HCT116 (cell line): Measurements from ENCODE around the gene TPGS1. TPM values are rescaled to one million over a fixed set of nuclear protein-coding genes. Genes with fewer than 3 reads are reported as not detected.

Source experiments
- ATAC-seq: fragments of 200-7000 bp; cut with Tn5 transposase; 2 replicates; pipeline ENCODE4 v1.9.1; 2020; ENCODE audit warnings: mild to moderate bottlenecking, moderate library complexity
- BruUV-seq: library from RNA; stranded (reverse); fragments of 400-500 nt; replicated peaks from 2 replicates; lab custom pipeline; 2021; lab: Mats Ljungman, UMichigan
- CTCF ChIA-PET: fragments of 300-600 bp; sonication (Branson Sonifier 250); formaldehyde crosslinking; loops from one replicate; lab custom pipeline; 2021; ENCODE audit warnings: antibody characterized with exemption; lab: Charles Lee
- POLR2A ChIA-PET: fragments of 300-600, 350-600 bp; sonication (Branson Sonifier 250); formaldehyde crosslinking; loops from one replicate; lab custom pipeline; 2021; ENCODE audit warnings: antibody characterized with exemption; lab: Charles Lee
- RAD21 ChIA-PET, 2 experiments: fragments of 300-600 bp; sonication (Branson Sonifier 250); formaldehyde crosslinking; loops; one replicate each; lab custom pipeline; 2023; ENCODE audit warnings: low total read pairs in 2 of 2; ENCODE audit not compliant: uncharacterized antibody in 2 of 2, unreplicated experiment in 2 of 2, low non-redundant PET in 1 of 2; lab: Charles Lee
- DNase-seq: peaks from one replicate; pipeline ENCODE4 v3.0.0-alpha.2; 2010; ENCODE audit warnings: low read depth, low spot score
- H2AFZ ChIP-seq: fragments of 200-600 bp; shearing (Covaris generic), sonication (generic); 2 replicates; pipeline ENCODE4 v1.6.1; 2017; ENCODE audit warnings: low read depth, mixed run types, mixed read lengths, antibody characterized with exemption, low read length; ENCODE audit not compliant: poor library complexity, severe bottlenecking
- H3K27ac ChIP-seq: 2 replicates; pipeline ENCODE4 v1.5.1; 2012; ENCODE audit warnings: low read depth, low read length
- H3K27me3 ChIP-seq: fragments of 200-600 bp; sonication (generic); 2 replicates; pipeline ENCODE4 v1.6.1; 2016; ENCODE audit warnings: mixed run types, low read length, mixed read lengths; ENCODE audit not compliant: insufficient read depth
- H3K36me3 ChIP-seq, 2 experiments: fragments of 200-500 bp in 1 of 2; fragments of 200-600 bp in 1 of 2; sonication (Bioruptor generic) in 1 of 2; sonication (generic) in 1 of 2; 2 replicates each; pipeline versions ENCODE4 v1.5.1 to v1.6.1; 2014 to 2016; ENCODE audit warnings: low read length in 2 of 2, inconsistent platforms in 1 of 2, mixed read lengths in 1 of 2, mixed run types in 1 of 2; ENCODE audit not compliant: insufficient read depth in 2 of 2, control insufficient read depth in 1 of 2
- H3K4me1 ChIP-seq, 2 experiments: fragments of 200-600 bp in 1 of 2; sonication (generic) in 1 of 2; 2 replicates each; pipeline versions ENCODE4 v1.5.1 to v1.6.1; 2012 to 2017; ENCODE audit warnings: low read length in 2 of 2, inconsistent platforms in 1 of 2, mild to moderate bottlenecking in 1 of 2, mixed read lengths in 1 of 2, mixed run types in 1 of 2, moderate library complexity in 1 of 2; ENCODE audit not compliant: insufficient read depth in 2 of 2, control insufficient read depth in 1 of 2
- H3K4me2 ChIP-seq: fragments of 200-600 bp; sonication (generic); 2 replicates; pipeline ENCODE4 v1.6.1; 2017; ENCODE audit warnings: mixed run types, low read length, mixed read lengths
- H3K4me3 ChIP-seq, 2 experiments: fragments of 200-600 bp in 1 of 2; sonication (generic) in 1 of 2; replicated peaks in 1 of 2; 2 replicates each; pipeline ENCODE4 v1.5.1; 2011 to 2016; ENCODE audit warnings: low read length in 2 of 2, control low read depth in 1 of 2, low read depth in 1 of 2, mild to moderate bottlenecking in 1 of 2, mixed read lengths in 1 of 2, mixed run types in 1 of 2
- H3K79me2 ChIP-seq: fragments of 200-600 bp; sonication (generic); 2 replicates; pipeline ENCODE4 v1.6.1; 2017; ENCODE audit warnings: mild to moderate bottlenecking, mixed run types, low read length, moderate library complexity, mixed read lengths; ENCODE audit not compliant: insufficient read depth
- H3K9ac ChIP-seq: fragments of 200-600 bp; sonication (generic); 2 replicates; pipeline ENCODE4 v1.6.1; 2016; ENCODE audit warnings: low read length, mixed read lengths
- H3K9me2 ChIP-seq: fragments of 200-600 bp; sonication (generic), shearing (Covaris generic); 2 replicates; pipeline ENCODE4 v1.6.1; 2017; ENCODE audit warnings: mixed run types, mild to moderate bottlenecking, moderate library complexity; ENCODE audit not compliant: insufficient read depth
- H3K9me3 ChIP-seq, 2 experiments: fragments of 200-500 bp in 1 of 2; fragments of 200-600 bp in 1 of 2; sonication (Bioruptor generic) in 1 of 2; sonication (generic) in 1 of 2; 2 replicates each; pipeline ENCODE4 v1.6.1; 2014 to 2017; ENCODE audit warnings: low read length in 2 of 2, mixed read lengths in 2 of 2, inconsistent platforms in 1 of 2, low read depth in 1 of 2, mild to moderate bottlenecking in 1 of 2, mixed run types in 1 of 2, moderate library complexity in 1 of 2; ENCODE audit not compliant: control insufficient read depth in 1 of 2, insufficient read depth in 1 of 2
- H4K20me1 ChIP-seq: fragments of 200-600 bp; sonication (generic), shearing (Covaris generic); 2 replicates; pipeline ENCODE4 v1.6.1; 2017; ENCODE audit warnings: mixed run types, mild to moderate bottlenecking, moderate library complexity; ENCODE audit not compliant: insufficient read depth
- ATF3 ChIP-seq: IDR thresholded peaks from 2 replicates; pipeline ENCODE4 v1.6.1; 2012
- EGR1 ChIP-seq: IDR thresholded peaks from 2 replicates; pipeline ENCODE4 v1.6.1; 2012; ENCODE audit warnings: low read depth
- EZH2phosphoT487 ChIP-seq: fragments of 200-600 bp; IDR thresholded peaks from 2 replicates; pipeline ENCODE4 v1.6.1; 2018; ENCODE audit warnings: antibody characterized with exemption, borderline replicate concordance
- FOSL1 ChIP-seq: IDR thresholded peaks from 2 replicates; pipeline ENCODE4 v1.6.1; 2012; ENCODE audit warnings: low read depth
- JUND ChIP-seq: IDR thresholded peaks from 2 replicates; pipeline ENCODE4 v1.6.1; 2012
- POLR2A ChIP-seq: IDR thresholded peaks from 2 replicates; pipeline ENCODE4 v1.7.0; 2011; ENCODE audit warnings: borderline replicate concordance; ENCODE audit not compliant: insufficient read depth, insufficient read length; ENCODE audit errors: extremely low read depth
- POLR2AphosphoS5 ChIP-seq: IDR thresholded peaks from 2 replicates; pipeline ENCODE4 v1.6.1; 2011; ENCODE audit warnings: mild to moderate bottlenecking, low read depth, low read length, moderate library complexity
- SP1 ChIP-seq: IDR thresholded peaks from 2 replicates; pipeline ENCODE4 v1.6.1; 2012; ENCODE audit warnings: low read depth
- SRF ChIP-seq: IDR thresholded peaks from 2 replicates; pipeline ENCODE4 v1.6.1; 2012; ENCODE audit warnings: low read depth
- YY1 ChIP-seq: IDR thresholded peaks from 2 replicates; pipeline ENCODE4 v1.6.1; 2011; ENCODE audit warnings: low read length, low read depth, moderate library complexity, mild to moderate bottlenecking; ENCODE audit not compliant: insufficient replicate concordance; ENCODE audit errors: extremely low read depth
- ZFX ChIP-seq: fragments of 450-650 bp; IDR thresholded peaks from 2 replicates; pipeline ENCODE4 v1.6.1; 2017
- ZNF274 ChIP-seq: fragments of 200-500 bp; sonication (Bioruptor generic); IDR thresholded peaks from 2 replicates; pipeline ENCODE4 v1.6.1; 2014; ENCODE audit warnings: mild to moderate bottlenecking, low read depth, low read length, inconsistent platforms
- intact Hi-C: fragments of 100-400 bp; cut with micrococcal nuclease; formaldehyde crosslinking; loops from 2 replicates; pipeline ENCODE4 v1.10.0; 2022
- total RNA-seq: library from RNA; stranded (reverse); gene quantifications from one replicate; pipeline ENCODE4 v1.2.1, GENCODE V29; 2021; ENCODE audit not compliant: unreplicated experiment
- TF ChIP-seq, protein P1 (sequence below): IDR thresholded peaks from 2 replicates; pipeline ENCODE4 v1.6.1; 2012
- TF ChIP-seq, protein P2 (sequence below): IDR thresholded peaks from 2 replicates; pipeline ENCODE4 v1.6.1; 2012; ENCODE audit warnings: low read depth
- TF ChIP-seq, protein P3 (sequence below): IDR thresholded peaks from 2 replicates; pipeline ENCODE4 v1.6.1; 2011; ENCODE audit warnings: mild to moderate bottlenecking, low read length, moderate library complexity; ENCODE audit not compliant: insufficient replicate concordance; ENCODE audit errors: extremely low read depth

The TPGS1 gene
- total RNA-seq, 1 experiment from 2014 or later, result 19.1 TPM

DNA sequence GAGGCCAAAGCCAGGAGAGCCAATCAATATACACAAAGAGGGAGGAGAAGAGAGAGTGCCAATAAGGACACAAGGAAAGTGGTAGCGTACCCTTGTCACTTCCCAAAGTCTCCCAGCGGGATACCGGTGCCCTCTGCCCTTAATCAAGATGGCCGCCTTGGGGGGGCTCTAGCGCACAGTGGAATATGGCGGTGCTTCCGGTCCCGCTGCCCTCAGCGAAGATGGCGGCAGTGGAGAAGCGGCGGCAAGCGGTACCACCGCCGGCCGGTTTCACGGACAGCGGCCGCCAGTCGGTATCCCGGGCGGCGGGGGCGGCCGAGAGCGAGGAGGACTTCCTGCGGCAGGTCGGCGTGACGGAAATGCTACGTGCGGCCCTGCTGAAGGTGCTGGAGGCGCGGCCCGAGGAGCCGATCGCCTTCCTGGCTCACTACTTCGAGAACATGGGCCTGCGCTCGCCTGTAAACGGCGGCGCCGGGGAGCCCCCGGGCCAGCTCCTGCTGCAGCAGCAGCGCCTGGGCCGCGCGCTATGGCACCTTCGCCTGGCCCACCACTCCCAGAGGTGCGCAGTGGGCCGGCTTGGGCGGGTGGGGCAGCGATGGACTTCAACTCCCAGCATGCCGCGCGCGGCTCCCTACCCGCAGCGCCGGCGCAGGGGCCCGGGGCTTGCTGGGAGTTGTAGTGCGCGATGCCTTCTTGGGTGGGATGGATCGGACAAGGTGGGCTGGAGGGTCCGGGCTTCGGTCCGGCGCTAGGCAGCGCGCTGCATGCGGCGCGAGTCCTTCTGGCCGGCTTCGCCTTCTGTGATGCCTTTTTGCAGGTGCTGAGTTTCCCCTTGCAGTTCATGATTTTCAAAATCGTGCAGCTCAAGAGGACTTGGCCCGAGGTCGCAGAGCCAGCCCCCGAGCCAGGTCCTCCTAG is at the start of gene TPGS1 (continued):
- TF ChIP-seq, protein P1, sequence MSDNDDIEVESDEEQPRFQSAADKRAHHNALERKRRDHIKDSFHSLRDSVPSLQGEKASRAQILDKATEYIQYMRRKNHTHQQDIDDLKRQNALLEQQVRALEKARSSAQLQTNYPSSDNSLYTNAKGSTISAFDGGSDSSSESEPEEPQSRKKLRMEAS, result no peak
- TF ChIP-seq, protein P2, sequence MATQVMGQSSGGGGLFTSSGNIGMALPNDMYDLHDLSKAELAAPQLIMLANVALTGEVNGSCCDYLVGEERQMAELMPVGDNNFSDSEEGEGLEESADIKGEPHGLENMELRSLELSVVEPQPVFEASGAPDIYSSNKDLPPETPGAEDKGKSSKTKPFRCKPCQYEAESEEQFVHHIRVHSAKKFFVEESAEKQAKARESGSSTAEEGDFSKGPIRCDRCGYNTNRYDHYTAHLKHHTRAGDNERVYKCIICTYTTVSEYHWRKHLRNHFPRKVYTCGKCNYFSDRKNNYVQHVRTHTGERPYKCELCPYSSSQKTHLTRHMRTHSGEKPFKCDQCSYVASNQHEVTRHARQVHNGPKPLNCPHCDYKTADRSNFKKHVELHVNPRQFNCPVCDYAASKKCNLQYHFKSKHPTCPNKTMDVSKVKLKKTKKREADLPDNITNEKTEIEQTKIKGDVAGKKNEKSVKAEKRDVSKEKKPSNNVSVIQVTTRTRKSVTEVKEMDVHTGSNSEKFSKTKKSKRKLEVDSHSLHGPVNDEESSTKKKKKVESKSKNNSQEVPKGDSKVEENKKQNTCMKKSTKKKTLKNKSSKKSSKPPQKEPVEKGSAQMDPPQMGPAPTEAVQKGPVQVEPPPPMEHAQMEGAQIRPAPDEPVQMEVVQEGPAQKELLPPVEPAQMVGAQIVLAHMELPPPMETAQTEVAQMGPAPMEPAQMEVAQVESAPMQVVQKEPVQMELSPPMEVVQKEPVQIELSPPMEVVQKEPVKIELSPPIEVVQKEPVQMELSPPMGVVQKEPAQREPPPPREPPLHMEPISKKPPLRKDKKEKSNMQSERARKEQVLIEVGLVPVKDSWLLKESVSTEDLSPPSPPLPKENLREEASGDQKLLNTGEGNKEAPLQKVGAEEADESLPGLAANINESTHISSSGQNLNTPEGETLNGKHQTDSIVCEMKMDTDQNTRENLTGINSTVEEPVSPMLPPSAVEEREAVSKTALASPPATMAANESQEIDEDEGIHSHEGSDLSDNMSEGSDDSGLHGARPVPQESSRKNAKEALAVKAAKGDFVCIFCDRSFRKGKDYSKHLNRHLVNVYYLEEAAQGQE, result no peak
- TF ChIP-seq YY1, result peak; percentile 100
- TF ChIP-seq, all 23 proteins: peak for 6

DNA sequence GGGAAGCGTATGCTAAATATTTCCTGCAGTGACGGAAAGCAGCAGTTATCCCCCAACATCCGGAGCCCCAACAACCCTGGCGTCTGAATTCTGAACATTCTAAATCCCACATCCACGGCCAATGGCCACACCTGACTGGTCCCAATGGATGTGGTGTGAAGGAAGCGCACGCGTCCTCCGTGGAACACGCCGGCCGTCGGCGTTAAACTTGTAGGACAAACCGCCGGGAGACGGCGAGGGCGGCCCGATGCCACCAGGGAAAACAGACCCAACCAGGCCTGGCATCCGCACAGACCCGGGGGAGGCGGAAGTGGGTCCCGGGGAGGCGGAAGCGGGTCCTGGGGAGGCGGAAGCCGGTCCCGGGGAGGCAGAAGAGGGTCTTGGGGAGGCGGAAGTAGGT is 49.7 kb upstream of the TPGS1 start:
- Histone ChIP-seq H3K9ac (no peak overlapping the region), H4K20me1 (no peaks in the 10 kb centered on the region), H3K4me2 (no peak overlapping the region), H3K9me2 (no peaks in the 10 kb centered on the region), H3K4me3 (no peak overlapping the region), H3K27ac (no peak overlapping the region), H3K9me3 (no peaks in the 10 kb centered on the region), H3K79me2 (no peaks in the 10 kb centered on the region), H3K36me3 (no peaks in the 10 kb centered on the region), H2AFZ (no peak overlapping the region), H3K4me1 (peaks cover 7 to 24% of the 10 kb centered on the region in 2 experiments; a peak in 3 of 4 replicates), H3K27me3 (no peaks in the 10 kb centered on the region)
- intact Hi-C loops, result no loop called here
- no TSS peak for BruUV-seq
- RAD21 ChIA-PET, result no interaction called here
- ATAC-seq, result no peak
- POLR2A ChIA-PET, result no interaction called here
- DNase-seq, result no peak
- CTCF ChIA-PET, result no interaction called here
- TF ChIP-seq ZFX, result no peak
- TF ChIP-seq, protein P1, result no peak
- TF ChIP-seq FOSL1, result no peak
- no peak for TF ChIP-seq SP1
- no peak for TF ChIP-seq POLR2AphosphoS5
- no peak for TF ChIP-seq EGR1
- no peak for TF ChIP-seq POLR2A
- TF ChIP-seq JUND, result no peak
- no peak for TF ChIP-seq EZH2phosphoT487
- no peak for TF ChIP-seq SRF
- TF ChIP-seq ZNF274, result no peak
- TF ChIP-seq, protein P3, sequence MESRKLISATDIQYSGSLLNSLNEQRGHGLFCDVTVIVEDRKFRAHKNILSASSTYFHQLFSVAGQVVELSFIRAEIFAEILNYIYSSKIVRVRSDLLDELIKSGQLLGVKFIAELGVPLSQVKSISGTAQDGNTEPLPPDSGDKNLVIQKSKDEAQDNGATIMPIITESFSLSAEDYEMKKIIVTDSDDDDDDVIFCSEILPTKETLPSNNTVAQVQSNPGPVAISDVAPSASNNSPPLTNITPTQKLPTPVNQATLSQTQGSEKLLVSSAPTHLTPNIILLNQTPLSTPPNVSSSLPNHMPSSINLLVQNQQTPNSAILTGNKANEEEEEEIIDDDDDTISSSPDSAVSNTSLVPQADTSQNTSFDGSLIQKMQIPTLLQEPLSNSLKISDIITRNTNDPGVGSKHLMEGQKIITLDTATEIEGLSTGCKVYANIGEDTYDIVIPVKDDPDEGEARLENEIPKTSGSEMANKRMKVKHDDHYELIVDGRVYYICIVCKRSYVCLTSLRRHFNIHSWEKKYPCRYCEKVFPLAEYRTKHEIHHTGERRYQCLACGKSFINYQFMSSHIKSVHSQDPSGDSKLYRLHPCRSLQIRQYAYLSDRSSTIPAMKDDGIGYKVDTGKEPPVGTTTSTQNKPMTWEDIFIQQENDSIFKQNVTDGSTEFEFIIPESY, result no peak
- no peak for TF ChIP-seq ATF3
- no peak for TF ChIP-seq YY1
